Stimulated activated naive CD8-positive, alpha-beta T cell treated with anti-CD3 and anti-CD28 coated beads, Interleukin-15, amount 100 ng/mL, for 72 hours (primary cell): ENCODE results near the gene AKT3.

Experiments used
- ATAC-seq: fragments of 150-1000 bp; cut with Tn5 transposase; 2 replicates; pipeline ENCODE4 v1.10.0; 2021; ENCODE audit warnings: mild to moderate bottlenecking, moderate library complexity
- DNase-seq, 2 donors: peaks; one replicate each; pipeline ENCODE4 v3.0.0; 2021 to 2022
- H3K27ac Mint-ChIP-seq, 2 donors: one replicate each; pipeline ENCODE4 v1.8.0; 2022; ENCODE audit warnings: mild to moderate bottlenecking in 2 of 2, mixed read lengths in 2 of 2, moderate library complexity in 2 of 2
- H3K27me3 Mint-ChIP-seq: one replicate; pipeline ENCODE4 v1.8.0; 2022; ENCODE audit warnings: mixed read lengths
- H3K4me1 Mint-ChIP-seq: one replicate; pipeline ENCODE4 v1.8.0; 2022; ENCODE audit warnings: mild to moderate bottlenecking, mixed read lengths
- H3K4me3 Mint-ChIP-seq, 2 donors: one replicate each; pipeline ENCODE4 v1.8.0; 2022; ENCODE audit warnings: mild to moderate bottlenecking in 2 of 2, mixed read lengths in 2 of 2, moderate library complexity in 1 of 2
- H3K9me3 Mint-ChIP-seq, 2 donors: one replicate each; pipeline ENCODE4 v1.8.0; 2022; ENCODE audit warnings: mixed read lengths in 2 of 2

AKT3 gene

DNA sequence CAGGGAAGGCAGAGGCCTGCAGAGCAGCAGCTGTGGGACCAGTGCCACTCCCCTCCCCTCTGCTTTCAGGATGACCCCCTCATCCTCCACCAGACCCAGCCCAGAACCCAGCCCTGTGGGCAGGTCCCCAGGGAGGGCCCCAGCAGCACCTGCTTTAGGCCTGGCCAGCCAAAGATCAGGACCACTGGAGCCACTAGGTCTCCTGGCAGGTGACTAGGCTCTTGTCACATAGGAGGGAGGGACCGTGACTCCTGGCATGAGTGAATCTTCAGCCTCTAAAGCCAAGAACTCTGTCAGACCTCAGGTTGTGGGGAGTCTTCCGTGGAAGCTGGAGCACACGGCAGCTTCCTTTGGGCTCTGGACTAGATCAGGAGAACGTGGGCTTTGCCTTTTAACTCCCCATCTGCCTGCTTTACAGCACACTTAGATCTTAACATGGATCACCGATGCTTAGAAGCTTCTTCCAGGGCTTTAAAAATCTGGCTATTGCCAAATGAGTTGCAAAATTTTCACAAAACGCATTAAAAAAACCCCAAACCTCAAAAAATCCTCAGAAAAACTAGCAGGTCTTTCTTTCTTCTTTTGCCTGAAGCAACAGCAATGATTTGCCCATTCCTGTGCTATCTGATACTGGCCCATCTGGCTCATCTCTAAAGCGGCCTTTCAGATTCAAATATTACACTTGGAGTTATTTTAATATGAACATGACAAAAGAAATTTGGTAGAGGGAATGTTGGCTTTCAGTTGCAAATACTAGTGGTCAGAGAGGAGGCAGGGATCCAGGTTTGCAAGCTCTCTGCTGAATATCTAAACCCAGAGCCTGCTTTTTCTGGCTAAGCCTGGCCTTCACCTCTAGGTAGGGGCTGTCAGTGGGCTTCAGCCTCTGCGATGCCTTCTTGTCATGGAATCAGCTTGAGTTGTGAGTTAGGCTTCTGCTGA lies 359.0 kb downstream of the AKT3 start:
- Mint-ChIP-seq H3K27me3 (no peaks in the 10 kb centered on the region), H3K27ac (peak overlapping the region in 1 of 2 donors; percentile 27), H3K9me3 (no peaks in the 10 kb centered on the region), H3K4me1 (peaks cover 4% of the 10 kb centered on the region), H3K4me3 (no peak overlapping the region)
- DNase-seq (no peak), ATAC-seq (peak; percentile 27)

GRCh38 chr1:243489681-243490546 lies 360.1 kb downstream of the AKT3 start:
- no peak overlapping the region for H3K27ac Mint-ChIP-seq
- no peak for DNase-seq
- H3K4me3 Mint-ChIP-seq: no peak overlapping the region
- H3K4me1 Mint-ChIP-seq: no peaks in the 10 kb centered on the region
- no peaks in the 10 kb centered on the region for H3K27me3 Mint-ChIP-seq
- ATAC-seq: no peak
- H3K9me3 Mint-ChIP-seq: no peaks in the 10 kb centered on the region

DNA sequence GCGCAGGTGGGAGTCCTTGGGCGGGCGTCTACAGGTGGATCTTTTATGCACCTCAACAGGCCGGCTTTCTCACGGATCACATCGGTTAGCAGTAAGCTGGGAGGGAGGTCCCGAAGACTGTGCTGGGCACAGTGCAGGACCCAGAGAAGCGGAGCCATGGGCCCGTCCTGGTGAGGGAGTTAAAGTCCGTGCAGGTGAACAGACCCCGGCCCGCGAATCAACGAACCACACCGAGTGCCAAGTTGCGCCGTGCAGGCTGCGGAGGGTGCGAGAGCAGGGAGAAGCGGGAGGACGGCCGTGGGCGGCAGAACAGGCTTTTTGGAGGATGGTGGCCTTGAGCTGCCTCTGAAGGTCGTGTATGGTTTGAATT lies 360.9 kb downstream of the AKT3 start:
- no peak for DNase-seq
- H3K9me3 Mint-ChIP-seq: no peaks in the 10 kb centered on the region
- H3K4me1 Mint-ChIP-seq: no peaks in the 10 kb centered on the region
- H3K4me3 Mint-ChIP-seq: no peak overlapping the region
- no peak for ATAC-seq
- H3K27ac Mint-ChIP-seq: peak overlapping the region in 1 of 2 donors; percentile 66
- H3K27me3 Mint-ChIP-seq: no peaks in the 10 kb centered on the region

DNA sequence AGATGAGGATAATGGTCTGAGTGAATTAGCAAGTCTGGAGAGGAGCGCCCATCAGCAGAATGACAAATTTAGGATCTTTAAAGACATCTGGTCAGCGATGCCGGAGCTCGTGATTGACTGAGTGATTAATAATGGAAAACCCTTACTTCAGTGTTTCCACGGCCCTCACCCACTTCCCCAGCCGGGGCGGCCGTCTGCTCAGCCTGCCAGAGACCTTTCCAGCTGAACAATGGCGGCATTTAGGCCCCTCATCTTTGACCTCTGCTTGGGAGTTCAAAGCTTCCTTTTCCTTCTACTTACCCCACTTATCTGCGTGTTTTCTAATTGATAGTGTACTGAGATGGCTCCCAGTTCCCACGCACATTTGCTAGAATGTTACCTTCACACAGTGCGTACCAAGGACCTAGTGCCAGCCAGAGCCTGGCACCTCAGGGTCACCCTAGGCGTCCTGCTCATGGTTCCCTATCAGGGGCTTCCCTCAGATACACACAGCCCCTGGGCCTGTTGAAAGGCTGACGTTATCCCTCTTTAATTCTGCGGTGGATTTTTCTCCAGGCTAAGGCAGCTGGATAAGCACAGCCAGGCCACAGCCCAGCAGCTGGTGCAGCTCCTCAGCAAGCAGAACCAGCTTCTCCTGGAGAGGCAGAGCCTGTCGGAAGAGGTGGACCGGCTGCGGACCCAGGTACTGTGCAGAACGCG lies 361.4 kb downstream of the AKT3 start:
- peaks cover 3% of the 10 kb centered on the region for H3K4me1 Mint-ChIP-seq
- H3K27me3 Mint-ChIP-seq: no peaks in the 10 kb centered on the region
- no peaks in the 10 kb centered on the region for H3K9me3 Mint-ChIP-seq
- ATAC-seq (no peak), DNase-seq (no peak)
- no peak overlapping the region for H3K4me3 Mint-ChIP-seq
- peak overlapping the region in 1 of 2 donors; percentile 66 for H3K27ac Mint-ChIP-seq

GRCh38 chr1:243487649-243488227 lies 362.3 kb downstream of the AKT3 start:
- H3K4me1 Mint-ChIP-seq: peaks cover 8% of the 10 kb centered on the region
- H3K27ac Mint-ChIP-seq: peak overlapping the region in 1 of 2 donors; percentile 91
- no peaks in the 10 kb centered on the region for H3K9me3 Mint-ChIP-seq
- peak overlapping the region in 1 of 2 donors; percentile 15 for H3K4me3 Mint-ChIP-seq
- ATAC-seq: no peak
- no peaks in the 10 kb centered on the region for H3K27me3 Mint-ChIP-seq
- DNase-seq: no peak

DNA sequence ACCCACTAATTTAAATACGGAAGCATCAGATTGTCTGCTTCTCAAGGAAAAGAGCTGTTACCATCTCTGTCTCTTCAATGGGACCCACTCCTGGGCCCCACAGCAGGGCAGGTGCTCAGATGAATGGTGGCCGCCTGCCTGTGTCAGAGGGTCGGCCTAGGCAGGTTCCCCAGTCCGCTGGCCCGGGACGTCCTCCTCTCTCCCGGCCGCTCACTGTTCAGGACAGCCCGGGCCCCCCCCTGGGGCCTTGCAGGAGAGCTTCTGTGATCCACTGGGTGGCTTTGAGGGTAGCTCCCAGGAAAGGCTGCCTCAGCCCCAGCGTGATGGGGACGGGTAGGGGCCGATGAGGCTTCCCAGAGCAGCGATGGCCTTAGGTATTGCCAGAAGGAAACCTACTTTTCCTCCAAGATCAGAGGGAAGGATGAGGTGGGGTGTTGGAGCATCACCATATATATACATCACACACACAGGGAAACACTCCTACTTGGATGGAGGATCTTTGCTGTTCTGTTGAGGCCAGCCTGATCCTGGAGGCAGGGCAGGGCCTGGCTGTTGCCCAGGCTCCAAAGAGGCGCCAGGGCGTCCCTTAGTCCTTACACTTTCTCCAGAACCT lies 362.9 kb downstream of the AKT3 start:
- peaks cover 14% of the 10 kb centered on the region for H3K4me1 Mint-ChIP-seq
- H3K27me3 Mint-ChIP-seq: peaks cover 6% of the 10 kb centered on the region
- ATAC-seq (no peak), DNase-seq (no peak)
- H3K4me3 Mint-ChIP-seq: peak overlapping the region in 1 of 2 donors; percentile 15
- no peaks in the 10 kb centered on the region for H3K9me3 Mint-ChIP-seq
- H3K27ac Mint-ChIP-seq: peak overlapping the region in 1 of 2 donors; percentile 82

DNA sequence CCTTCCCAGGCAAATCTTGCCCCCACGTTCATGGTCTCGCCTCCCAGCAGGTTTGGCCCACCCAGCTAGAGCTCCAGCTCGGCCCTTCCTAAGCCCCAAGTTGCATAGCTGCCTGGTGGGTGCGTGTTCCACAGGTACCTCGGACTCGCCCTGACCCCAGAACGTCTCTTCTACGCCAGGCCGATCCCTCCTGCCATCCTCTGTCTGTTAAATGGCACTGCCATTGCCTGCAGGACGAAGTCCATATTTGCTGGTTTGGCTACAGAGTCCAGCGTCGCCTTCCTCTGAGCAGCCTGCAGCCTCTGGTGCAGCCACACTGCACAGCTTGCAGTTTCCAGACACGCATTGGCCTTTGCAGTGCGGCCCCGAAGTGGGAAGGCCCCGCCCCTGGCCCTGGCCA lies 366.1 kb downstream of the AKT3 start:
- ATAC-seq (no peak), DNase-seq (no peak)
- Mint-ChIP-seq H3K4me3 (peak overlapping the region; percentile 75 to 81), H3K27me3 (peaks cover 6% of the 10 kb centered on the region), H3K27ac (peak overlapping the region in 1 of 2 donors; percentile 48), H3K4me1 (peaks cover 21% of the 10 kb centered on the region), H3K9me3 (peaks cover 0 to 8% of the 10 kb centered on the region in 2 donors)

DNA sequence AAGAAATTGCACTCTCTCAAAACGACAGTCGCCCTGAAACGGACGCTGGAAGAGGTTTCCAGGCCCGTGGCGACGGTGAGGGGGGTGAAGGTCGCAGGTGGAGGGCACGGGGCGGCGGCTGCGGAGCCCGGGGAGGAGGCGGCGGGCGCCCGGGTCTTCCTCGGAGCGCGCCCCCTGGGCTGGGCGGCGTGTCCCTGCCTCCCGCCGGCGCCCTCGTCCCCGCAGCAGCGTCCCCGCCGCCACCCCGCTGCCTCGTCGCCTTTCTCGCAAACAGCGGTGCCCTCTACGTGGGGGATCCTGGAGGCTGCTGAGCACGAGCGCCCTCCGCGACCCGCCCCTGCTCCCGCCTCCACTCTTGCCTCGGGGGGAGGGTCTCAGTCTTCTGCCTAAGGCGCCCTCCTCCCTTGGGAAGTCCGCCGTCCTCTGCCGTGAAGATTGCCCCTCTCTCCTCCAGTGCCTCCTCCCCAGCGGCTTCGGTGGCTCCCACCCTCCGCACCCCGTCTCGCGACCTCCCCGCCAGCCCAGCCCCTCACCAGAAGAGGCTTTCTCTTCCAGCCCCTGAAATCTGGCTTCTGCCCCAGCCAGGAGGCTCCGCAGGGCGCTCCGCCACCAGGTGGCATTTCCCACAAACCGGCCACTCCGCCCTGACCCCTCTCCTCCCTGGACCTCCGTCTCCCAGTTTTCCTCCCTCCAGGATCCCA lies 366.8 kb downstream of the AKT3 start:
- H3K27me3 Mint-ChIP-seq: peaks cover 6% of the 10 kb centered on the region
- H3K9me3 Mint-ChIP-seq: peaks cover 0 to 8% of the 10 kb centered on the region in 2 donors
- peaks cover 21% of the 10 kb centered on the region for H3K4me1 Mint-ChIP-seq
- H3K4me3 Mint-ChIP-seq: peak overlapping the region; percentile 75 to 86
- peak; percentile 11 to 27 for DNase-seq
- H3K27ac Mint-ChIP-seq: peak overlapping the region in 1 of 2 donors; percentile 92
- peak; percentile 68 for ATAC-seq

DNA sequence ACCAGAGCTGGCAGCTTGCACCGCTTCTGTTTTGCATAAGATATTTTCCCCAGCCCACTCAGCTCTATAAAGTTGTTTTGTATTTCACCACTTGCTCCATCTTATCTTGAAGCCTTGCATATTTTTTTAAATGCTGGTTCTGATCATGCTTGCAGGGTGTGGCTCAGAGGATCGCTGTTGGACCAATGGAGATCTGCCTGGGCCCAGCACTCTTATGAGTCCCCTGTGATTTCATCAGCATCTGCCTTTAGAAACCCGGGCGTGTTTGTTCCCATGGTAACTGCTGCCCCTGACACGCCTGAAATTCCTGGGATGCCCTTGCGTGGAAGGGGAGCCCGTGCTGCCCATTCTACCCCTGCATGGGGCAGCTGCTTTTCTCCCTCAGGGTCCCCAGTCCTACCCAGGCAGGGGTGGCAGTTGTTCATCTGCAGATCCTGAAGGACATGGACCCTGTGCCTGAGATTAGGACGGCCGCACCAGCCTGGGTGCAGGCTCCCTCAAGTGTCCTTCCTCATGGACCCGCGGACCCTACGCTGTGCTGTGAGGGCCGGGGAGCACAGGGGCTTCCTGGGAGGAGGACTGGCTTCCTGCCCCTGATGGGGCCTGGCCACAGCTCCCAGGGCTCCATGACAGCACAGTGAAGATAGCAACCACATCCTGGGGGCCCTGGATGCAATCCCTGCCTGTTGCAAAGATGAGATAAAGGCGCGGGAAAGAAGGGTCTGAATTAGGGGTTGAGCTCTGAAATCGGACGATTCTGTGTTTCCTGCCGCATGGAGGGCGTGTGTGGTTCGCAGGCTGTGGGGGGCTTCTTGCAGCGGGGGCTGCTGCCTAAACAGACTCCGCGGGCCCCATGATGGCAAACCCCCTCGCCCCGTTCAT lies 367.7 kb downstream of the AKT3 start:
- Mint-ChIP-seq H3K4me3 (peak overlapping the region; percentile 75 to 86), H3K9me3 (peaks cover 0 to 8% of the 10 kb centered on the region in 2 donors), H3K4me1 (peaks cover 21% of the 10 kb centered on the region), H3K27ac (peak overlapping the region; percentile 61 to 92), H3K27me3 (peaks cover 6% of the 10 kb centered on the region)
- DNase-seq (peak in 1 of 2 donors; percentile 30), ATAC-seq (peak; percentile 61)

- DNase-seq (no peak), ATAC-seq (no peak)
- Mint-ChIP-seq H3K4me1 (peaks cover 21% of the 10 kb centered on the region), H3K27ac (no peak overlapping the region), H3K9me3 (peaks cover 0 to 8% of the 10 kb centered on the region in 2 donors), H3K27me3 (peaks cover 6% of the 10 kb centered on the region), H3K4me3 (no peak overlapping the region)
Measured at GRCh38 chr1:243481101-243481500, 368.9 kb downstream of the AKT3 start.

DNA sequence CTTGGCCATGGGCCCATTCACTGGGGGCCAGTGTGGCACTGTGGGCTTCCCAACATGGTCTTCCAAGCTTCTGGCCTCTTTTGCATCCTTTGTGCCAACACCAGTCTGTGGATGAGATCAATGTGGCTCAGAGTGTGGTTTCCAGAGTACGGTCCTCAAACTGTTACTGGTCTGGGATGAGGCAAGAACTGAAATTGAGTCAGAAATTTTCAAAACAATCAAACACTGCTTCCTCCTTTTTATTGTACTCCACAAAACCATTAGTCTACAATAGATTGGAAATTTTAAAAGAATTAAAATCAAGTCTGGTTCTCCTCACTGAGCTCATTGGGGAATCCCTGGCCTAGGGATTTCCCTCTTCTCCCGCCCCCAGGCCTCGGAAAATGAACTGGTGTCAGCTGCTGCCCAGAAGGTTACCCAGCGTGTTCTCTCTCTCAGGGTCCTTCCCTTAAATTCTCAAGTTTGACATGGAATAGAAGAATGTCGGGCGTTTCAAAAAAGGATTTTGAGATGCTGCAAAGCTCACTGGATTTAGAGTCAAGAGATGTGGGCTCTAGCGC lies 372.2 kb downstream of the AKT3 start:
- H3K27ac Mint-ChIP-seq: peak overlapping the region in 1 of 2 donors; percentile 85
- no peak for ATAC-seq
- peaks cover 0 to 8% of the 10 kb centered on the region in 2 donors for H3K9me3 Mint-ChIP-seq
- H3K4me3 Mint-ChIP-seq: no peak overlapping the region
- DNase-seq: no peak
- peaks cover 24% of the 10 kb centered on the region for H3K4me1 Mint-ChIP-seq
- peaks cover 6% of the 10 kb centered on the region for H3K27me3 Mint-ChIP-seq

GRCh38 chr1:243475966-243476365 lies 374.1 kb downstream of the AKT3 start:
- H3K27ac Mint-ChIP-seq: no peak overlapping the region
- peaks cover 0 to 8% of the 10 kb centered on the region in 2 donors for H3K9me3 Mint-ChIP-seq
- H3K4me1 Mint-ChIP-seq: peaks cover 11% of the 10 kb centered on the region
- no peak overlapping the region for H3K4me3 Mint-ChIP-seq
- DNase-seq (no peak), ATAC-seq (no peak)
- no peaks in the 10 kb centered on the region for H3K27me3 Mint-ChIP-seq

- Mint-ChIP-seq H3K27me3 (no peaks in the 10 kb centered on the region), H3K4me3 (no peak overlapping the region), H3K4me1 (peaks cover 11% of the 10 kb centered on the region), H3K9me3 (peaks cover 0 to 3% of the 10 kb centered on the region in 2 donors), H3K27ac (peak overlapping the region in 1 of 2 donors; percentile 19)
- no peak for ATAC-seq
- no peak for DNase-seq
Measured at GRCh38 chr1:243474906-243475305, 375.1 kb downstream of the AKT3 start.
